Panc1 (cell line): ENCODE data around the gene TEDC2.

ENCODE experiments used
- POLR2AphosphoS5 ChIP-seq: IDR thresholded peaks from 2 replicates; pipeline ENCODE4 v1.6.1; 2012; ENCODE audit warnings: mild to moderate bottlenecking, low read depth, low read length, moderate library complexity
- SIN3A ChIP-seq: IDR thresholded peaks from 2 replicates; pipeline ENCODE4 v1.6.1; 2012; ENCODE audit warnings: low read depth, mild to moderate bottlenecking, low read length, moderate library complexity, borderline replicate concordance; ENCODE audit not compliant: insufficient read depth
- TF ChIP-seq, protein P1 (sequence below): fragments of 450-650 bp; IDR thresholded peaks from 2 replicates; pipeline ENCODE4 v1.5.1; 2017; ENCODE audit warnings: mild to moderate bottlenecking

DNA sequence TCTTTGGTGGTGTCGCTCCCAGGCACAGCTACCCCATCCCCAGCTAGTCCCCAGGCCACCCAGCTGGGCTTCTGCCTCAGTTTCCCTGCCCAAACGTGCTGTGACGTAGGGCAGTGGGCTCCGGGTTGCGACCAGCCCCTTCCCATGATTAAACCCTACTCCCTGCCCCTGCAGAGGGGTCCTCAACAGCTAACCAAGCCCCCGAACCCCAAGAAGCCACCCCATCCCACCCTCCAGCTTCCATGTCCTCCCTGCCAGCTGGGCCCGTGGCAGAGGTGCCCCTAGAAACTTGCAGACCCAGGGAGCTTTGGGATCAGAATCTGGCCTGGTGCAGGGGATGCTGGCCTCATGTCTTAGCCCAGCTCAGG is 10.3 kb downstream of the TEDC2 start:
- TF ChIP-seq POLR2AphosphoS5 (no peak; the same call in 1 of the 2 replicates), SIN3A (no peak)
- TF ChIP-seq, protein P1, sequence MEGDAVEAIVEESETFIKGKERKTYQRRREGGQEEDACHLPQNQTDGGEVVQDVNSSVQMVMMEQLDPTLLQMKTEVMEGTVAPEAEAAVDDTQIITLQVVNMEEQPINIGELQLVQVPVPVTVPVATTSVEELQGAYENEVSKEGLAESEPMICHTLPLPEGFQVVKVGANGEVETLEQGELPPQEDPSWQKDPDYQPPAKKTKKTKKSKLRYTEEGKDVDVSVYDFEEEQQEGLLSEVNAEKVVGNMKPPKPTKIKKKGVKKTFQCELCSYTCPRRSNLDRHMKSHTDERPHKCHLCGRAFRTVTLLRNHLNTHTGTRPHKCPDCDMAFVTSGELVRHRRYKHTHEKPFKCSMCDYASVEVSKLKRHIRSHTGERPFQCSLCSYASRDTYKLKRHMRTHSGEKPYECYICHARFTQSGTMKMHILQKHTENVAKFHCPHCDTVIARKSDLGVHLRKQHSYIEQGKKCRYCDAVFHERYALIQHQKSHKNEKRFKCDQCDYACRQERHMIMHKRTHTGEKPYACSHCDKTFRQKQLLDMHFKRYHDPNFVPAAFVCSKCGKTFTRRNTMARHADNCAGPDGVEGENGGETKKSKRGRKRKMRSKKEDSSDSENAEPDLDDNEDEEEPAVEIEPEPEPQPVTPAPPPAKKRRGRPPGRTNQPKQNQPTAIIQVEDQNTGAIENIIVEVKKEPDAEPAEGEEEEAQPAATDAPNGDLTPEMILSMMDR, result no peak
